ENCODE data around the gene ARIH2.

ARIH2 gene

DNA sequence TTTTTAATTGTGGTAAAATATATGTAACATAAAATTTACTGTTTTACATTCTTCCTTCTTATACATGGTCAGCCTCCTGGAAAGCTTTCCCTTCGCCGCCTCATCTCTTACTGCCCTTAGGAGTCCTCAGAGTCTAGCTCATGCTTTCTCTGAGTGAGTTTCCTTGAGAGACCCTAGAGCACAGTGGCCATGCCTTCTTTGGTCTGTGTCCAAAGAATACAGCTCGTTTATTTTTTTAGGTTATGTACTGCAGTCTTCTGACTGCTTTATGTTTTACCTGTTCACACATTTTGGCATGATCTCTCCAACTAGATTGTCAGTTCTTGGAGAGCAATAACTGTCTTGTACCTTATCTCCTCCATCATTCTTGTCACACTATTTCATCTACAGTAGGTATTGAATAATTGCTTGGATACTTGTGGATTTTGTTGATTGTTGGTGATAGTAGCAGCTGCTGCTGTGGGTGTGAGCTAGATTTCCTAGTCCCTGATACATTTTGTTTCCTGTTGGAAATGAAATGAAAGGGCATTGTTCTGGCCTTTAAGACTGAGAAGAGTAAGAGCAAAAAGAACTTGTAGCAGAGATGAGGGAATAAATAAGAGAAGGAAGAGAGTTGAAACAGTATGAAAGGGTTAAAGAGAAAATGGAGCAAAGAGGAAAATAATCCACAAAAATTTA is 10.9 kb downstream of the ARIH2 start:
- DNase-seq: no peak

DNA sequence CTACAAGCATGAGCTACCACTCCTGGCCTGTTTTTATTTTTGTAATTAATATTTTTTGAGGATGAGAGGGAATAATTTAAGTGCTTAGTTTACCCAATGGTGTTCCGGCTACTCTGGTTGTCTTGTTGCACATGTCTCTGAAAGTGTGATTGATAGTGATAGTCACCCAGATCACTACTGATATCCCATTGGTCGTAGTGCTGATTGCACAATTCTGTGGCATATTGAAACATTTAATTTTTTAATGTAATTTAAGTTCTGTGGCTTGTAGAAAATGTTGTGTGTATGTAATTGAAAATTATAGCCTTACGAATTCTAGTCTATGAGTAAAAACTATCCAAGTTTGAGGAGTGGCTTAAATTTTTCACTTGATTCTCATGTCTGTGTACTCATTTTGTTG is 11.9 kb downstream of the ARIH2 start:
- no peak for DNase-seq

DNA sequence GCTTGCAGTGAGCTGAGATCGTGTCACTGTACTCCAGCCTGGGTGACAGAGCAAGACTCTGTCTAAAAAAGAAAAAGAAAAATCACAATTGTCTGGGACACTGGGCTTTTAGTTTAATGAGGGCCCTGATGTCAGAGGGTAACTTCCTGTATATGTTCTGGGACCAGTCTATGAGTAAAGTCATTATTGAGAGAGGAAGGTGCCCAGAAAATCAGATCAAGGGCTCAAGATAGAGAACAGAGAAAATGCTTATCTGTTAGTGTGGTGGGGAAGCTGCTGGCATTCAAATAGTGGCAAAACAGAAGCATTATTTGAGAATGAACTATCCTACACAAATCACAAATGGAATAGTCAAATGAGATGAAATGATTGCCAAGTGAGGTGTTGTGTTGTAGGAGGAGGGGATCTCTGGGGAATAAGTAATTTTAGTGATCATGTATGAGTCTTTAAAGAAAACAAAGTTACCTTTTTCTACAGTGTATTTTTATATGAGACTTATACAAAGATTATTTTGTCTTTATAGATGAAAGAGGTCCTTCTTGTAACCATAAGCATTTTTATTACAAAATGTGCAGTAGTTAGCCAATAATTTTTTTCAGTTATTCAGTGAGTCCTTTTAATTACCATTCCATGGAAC is 13.4 kb downstream of the ARIH2 start:
- no peak for DNase-seq

DNA sequence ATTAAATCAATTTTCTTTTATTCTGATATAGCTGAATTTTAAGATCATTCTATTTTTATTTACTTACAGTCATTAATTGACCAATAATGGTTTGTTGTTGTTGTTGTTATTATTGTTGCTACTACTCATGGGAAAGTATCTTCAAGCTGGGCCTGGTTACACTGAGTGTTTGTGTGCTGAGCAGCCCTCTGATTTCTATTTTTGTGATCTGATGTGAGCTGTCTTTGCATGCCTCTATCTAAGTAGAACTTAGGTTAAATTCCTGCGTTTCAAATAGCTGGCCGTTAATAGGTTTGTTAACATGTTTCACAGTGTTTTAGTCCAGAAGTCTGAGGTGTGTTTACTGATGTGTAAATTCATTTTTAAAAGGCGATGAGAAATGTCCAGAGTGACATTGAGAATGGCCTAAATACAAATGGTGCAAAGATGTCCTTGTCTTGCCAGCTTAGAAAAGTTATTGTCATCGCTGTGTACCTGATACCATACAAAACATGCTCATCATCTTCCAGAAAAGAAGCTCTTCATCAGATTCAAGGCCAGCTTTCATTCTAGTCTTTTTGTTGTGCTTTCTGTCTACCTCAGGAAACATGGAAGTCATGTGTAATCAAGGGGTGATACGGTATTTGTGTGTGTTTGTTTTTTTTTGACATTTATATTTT is 15.8 kb downstream of the ARIH2 start:
- DNase-seq: no peak

DNA sequence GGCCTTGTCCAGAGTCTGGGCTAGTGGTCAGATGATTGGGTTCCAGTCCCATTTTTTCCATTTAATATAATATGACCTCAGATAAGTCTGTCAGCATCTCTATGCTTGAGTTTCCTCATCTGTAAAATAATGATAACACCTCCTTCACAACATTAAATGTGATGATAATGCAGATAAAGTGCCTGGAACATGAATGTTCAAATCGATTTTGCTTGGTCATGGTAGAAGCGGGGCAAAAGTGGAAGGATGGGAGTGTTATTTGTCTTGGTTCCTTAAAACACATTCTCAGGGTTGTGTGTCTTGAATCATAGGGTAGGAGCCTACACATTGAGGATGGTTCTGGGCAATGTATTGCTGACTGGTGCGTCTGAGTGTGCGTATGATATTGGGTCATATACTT is 16.9 kb downstream of the ARIH2 start:
- no peak for DNase-seq

DNA sequence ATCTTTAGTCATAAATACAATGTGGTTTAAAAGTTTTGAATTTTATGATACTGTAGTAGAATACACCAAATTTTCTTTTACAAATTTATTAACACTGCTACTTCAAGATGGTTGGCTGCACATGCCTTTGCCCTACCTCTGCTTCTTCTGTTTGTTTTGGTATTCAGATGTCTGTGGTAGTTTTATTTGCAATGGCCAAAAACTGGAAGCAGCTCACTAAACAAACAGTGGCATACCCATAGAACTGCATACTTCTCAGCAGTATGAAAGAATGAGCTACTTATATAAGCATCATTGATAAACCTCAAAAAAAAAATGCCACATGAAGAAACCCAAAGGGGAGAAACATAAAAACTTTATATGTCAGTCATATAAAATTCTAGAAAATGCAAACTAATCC is 19.5 kb downstream of the ARIH2 start:
- no peak for DNase-seq

DNA sequence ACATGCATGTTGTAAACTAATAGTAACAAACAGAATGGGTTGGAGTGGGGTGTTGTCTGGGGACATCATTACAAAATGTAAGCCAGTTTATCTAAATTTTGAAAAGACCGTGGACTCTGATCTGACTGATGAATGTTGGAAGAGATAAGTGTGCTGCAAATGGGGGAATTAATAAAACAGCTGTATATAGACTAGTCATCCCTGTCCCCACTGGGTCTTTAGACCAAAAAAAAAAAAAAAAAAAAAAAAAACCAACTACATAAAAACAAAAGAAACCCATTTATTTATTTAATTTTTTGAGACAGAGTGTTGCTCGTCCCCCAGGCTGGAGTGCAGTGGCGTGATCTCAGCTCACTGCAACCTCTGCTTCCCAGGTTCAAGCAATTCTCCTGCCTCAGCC is 20.0 kb downstream of the ARIH2 start:
- no peak for DNase-seq

DNA sequence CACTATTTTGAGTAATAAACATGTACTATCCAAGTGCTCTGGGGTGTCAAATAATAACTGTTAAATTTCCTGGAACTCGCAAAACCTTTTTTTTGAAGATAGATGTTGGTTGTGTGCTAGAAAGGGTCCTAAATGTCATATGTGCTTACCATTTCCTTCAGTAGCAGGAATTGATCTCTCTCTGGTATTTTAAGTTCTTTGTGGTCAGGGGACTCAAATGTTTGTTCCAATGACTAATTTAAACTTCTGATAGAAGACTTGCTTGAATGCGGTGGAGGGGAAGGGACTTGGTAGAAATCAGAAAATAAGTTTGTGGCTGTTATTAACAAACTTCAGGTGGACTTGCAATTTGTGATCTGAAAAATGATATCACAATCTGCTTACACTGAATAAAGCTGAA is 26.8 kb downstream of the ARIH2 start:
- DNase-seq: no peak

DNA sequence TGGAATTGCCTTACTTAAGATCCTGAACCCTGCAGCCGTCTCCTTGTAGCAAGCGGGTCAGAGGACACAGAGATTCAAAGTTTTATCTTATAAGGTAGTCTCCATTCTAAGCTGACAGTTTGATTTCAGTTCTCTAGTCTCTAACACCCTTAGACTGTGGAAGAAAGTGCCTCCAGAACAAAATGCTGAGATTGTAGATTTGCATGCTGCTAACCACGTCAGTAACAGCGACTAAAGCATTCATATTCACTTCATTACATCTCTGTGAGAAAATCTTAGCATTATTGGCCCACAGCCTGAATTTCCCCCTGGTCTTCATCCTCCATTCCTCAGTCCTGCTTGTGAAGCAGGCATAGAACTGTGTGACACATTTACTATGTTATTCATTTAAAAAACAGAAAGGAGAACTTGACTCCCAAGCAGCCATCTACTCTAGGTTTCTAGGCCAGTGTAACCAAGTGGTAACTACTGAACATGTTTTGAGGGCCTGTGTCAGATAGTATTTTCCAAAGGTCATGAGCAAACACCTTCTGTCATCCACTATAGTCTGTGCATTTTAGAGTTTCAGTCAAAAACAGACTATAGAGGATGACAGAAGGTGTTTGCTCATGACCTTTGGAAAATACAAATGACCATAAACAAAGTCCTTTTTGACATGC is 27.4 kb downstream of the ARIH2 start:
- DNase-seq: no peak

DNA sequence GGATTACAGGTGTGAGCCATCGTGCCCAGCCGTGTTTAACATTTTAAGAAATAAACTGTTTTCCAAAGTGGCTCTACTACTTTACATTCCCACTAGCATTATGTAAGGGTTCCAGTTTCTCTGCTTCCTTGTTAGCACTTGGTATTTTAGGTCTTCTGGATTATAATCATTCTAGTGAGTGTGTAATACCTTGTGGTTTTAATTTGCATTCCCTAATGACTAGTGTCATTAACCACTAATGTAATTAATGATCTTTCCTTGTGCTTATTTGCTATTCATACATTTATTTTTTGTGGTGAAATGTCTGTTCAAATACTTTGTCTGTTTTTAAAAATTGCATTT is 30.7 kb downstream of the ARIH2 start:
- DNase-seq: no peak

DNA sequence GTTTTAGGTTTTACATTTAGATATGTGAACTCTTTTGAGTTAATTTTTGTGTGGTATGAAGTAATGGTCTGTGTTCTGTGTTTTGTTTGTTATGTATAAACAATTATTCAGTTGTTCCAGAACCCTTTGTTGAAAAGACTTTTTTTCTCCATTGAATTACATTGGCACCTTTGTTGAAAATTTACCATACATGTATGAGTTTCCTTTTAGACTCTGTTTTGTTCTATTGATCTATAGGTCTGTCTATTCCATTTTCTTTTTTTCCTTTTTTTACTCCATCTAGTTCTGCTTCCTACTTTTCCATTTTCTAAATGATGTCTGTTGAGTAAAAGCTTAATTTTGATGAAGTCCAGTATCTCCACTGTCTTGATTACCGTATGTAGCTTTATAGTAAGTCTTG is 31.4 kb downstream of the ARIH2 start:
- DNase-seq: no peak

DNA sequence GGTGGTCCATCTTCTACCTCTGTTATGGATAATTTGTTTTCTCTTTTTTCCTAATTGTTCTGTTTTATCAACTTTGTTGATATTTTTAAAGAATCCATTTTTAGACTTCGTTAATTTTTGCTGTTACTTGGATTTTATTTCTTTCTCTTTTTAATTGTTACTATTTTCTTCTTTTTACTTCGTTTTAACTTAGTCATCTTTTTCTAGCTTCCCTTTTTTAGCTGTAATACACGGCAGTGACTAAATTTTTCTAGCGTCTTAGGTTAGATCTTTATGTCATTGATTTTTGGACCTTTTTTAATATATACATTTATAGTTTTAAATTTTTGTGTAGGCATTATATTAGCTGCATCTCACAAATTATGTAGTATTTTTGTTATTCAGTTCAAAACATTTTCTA is 33.1 kb downstream of the ARIH2 start:
- no peak for DNase-seq

DNA sequence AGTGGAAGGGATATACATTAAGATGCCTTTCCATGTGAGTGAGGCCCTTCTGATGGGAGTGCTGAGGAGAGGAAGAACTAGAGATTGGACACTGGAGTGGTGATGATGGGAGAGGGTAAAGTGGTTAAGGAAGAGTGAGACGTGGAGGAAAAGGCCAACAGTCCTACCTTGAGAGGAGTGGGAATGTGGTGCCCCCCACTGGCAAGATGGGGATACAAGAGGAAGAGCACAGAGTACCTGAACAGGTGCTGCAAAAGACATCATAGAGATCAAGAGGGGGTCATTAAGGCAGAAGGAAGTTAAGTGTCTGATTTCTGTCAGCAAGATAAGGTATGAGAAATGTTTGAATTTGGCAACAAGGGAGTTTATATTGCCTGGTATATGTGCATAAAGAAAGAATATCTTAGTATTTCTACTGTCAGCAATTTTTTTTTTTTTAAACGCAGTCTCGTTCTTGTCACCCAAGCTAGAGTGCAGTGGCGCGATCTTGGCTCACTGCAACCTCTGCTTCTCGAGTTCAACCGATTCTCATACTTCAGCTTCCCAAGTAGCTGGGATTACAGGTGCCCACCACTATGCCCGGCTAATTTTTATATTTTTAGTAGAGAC is 34.0 kb downstream of the ARIH2 start:
- peak; percentile 13 for DNase-seq

DNA sequence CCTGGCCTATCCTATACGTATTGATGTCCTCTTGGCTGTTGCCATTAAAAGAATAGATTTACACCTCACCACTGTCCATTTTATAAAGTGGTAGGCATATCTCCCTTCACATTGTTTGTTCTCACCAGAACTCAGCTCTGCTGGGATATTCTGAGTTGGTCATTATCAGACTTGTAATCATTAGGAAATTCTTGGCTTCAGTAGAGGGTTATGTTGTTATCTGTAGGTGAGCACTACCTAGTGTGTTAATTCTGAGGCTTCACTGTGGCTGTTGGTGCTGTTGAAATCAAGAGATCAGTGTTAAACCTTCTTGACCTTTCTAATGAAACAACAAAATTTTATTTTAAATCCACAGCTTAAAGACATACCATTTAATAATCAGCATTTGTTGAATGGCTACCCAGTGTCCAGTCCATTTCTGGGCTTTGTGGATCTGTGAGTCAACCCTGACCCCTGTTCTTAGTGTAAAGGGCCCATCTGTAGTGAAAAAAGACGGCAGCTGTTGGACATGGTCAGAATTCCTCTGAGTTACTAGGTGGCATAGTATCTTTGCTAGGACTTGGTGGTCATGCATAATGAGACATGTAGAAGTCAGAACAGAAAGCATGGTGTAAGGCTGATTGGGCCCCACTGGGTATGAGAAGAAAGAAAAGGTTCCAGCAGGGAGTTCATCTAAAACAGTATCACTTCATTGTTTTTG is 38.5 kb downstream of the ARIH2 start:
- no peak for DNase-seq

DNA sequence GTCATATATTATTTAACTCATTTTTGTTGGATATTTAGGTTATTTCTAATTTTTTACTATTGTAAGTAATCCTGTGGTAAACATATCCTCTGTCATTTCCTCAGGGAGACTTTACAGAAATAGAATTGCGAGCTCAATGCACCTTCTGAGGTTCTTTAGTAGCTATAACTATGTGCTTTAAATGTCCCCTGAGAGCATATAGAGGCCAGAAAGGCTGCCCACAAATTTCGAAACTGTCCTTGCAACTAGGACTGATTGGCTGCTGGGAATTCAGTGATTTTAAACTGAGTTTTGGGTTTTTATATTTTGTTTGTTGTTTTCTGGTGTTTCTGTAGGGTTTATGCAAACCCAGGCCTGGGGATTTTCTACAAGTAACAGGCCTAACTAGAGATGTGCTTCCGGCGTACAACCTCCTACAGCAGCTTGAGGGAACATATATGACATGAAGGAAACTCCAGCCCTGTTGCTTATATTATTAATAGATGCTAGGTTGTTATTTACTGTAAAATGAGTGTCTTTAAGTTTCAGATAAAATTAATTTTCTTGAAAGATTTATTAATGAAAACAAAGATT is 42.3 kb downstream of the ARIH2 start:
- no peak for DNase-seq

DNA sequence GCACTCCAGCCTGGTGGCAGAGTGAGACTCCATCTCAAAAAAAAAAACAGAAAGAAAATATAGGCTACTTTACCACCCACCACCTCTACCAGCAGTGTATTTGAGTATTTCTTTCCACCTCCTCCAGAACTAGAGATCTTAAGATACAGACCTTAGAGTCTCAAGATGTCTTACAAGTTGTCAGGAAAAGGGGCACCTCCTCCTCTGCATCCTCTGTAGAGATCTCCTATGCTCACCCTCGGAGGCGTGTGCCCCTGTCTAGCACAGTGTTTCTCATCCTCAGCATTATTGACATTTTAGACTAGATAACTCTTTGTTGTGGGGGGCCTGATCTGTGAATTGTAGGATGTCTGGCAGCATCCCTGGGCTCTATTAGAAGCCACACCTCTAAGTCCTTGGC is 43.7 kb downstream of the ARIH2 start:
- DNase-seq: no peak

DNA sequence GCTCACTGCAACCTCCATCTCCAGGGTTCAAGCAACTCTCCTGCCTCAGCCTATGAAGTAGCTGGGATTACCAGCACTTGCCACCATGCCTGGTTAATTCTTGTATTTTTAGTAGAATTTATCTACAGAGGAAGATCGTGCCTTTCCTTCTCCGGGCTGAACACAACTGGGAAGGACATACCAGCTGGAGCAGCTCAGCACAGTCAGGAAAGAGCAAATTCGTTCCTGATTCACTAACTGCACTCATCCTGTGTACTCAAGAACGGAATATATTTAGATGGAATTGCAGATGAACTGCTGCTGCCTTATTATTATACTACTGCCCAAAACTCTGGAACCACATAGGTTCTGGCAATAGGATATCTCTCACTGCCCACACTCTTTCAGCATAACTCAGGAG is 44.3 kb downstream of the ARIH2 start:
- DNase-seq: no peak

DNA sequence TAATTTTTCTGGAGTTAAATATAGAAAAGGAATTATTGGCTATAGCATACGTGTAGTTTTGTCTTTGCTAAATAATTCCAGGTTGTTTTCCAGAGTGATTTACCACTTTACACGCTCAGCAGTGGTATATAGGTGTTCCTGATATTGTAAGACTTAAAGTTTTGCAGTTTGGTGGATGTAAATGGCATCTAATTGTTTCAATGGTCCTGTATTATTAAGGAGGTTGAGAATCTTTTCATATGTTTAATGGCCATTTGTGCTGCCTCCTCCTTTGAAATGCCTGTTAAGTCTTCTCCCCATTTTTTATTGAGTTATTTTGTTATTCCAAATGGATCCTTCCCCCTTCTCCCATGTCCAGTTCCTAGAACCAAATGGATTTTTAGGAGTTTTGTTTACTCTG is 44.9 kb downstream of the ARIH2 start:
- DNase-seq: no peak

DNA sequence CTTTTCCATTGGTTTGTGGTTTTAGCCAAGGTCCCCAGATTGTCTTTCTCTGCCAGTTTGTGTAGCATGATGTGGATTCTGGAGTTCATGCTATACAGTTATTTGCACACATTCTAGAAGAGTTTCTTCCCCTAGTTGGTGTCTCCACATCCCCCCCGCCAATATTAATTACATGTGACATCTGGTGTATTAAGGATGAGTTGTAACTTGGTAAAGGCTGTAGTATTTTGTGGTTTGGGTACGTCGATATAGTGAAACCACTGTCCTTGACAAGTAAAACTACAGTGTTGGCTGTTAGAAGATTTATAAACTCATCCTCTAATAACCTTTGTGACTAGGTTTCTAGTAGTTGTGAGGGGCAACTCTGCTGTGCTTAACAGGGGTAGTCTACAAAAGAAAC is 47.7 kb downstream of the ARIH2 start:
- DNase-seq: no peak

DNA sequence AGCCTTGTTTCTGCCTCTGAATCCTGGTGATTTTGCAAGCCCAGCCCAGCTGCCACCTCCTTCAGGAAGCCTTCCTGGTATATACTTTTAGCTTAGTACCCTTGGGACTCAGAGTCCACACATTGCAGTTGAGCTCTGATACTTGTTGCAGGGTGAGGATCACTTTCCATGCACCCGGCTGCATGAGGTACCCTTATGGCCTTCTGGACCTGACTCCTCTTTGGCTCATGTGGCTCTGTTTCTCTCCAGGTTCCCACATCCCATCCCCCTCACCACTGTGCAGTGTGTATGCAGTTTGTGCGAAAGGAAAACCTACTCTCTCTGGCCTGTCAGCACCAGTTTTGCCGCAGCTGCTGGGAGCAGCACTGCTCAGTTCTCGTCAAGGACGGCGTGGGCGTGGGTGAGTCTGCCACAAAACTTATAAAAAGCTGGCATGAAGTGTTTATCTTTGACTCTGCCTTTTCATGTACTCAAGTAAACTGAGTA is 48.3 kb downstream of the ARIH2 start:
- no peak for DNase-seq

DNA sequence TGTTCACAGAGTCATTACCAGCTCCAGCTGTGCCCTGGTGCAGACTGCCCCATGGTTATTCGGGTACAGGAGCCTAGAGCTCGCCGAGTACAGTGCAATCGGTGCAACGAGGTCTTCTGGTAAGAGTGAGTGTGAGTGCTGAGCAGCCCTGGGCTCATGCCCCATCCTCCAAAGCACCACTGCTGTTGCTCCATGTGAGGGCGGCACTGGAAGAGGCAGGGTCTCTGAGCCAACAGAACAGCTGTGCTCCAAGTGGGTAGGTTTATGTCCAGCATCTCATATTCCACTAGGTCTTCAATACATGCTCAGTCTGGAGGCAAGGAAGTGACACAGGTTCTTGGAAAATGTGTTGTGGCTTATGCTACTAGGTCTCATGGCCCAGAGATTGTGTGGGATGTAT is 51.9 kb downstream of the ARIH2 start:
- DNase-seq: no peak

DNA sequence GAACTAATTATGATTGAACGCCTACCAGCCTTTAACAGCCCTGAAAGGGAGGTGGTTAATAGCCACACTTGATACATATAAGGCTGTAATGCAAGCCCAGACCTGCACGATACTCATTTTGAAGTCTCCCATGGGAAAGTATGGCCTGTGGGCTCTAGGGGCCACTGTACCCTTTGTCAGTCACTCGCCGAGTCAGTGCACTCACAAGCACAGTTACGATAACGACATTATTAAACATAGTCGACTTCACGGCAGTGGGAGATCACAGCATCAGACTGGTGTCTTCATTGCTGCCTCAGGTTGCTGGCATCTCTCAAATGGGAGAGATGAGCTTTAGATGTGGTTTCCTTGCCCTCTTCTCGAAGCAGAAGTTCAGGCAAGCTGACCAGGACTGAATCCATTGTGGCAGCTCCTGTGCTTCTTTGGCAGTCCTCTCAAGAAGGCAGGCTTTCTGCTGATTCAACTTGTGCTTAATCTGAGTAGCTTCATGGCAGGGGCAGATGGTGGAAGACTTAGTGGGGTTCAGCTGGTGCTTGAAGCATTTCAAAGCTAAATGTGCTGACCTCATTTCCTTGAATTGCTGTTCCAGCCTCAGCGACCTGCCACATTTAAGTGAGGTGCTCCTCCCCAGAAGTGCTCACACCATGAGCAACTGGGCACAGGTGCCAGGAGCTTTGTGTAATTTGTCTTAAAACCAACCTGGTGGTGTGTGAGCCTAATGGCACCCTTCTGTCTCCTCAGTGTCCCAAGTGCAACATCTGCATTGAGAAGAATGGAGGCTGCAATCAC is 55.6 kb downstream of the ARIH2 start:
- DNase-seq: peak; percentile 29
